GM20000 (cell line): ENCODE results near the gene OR4D5.

Experiments used
- DNase-seq: peaks from one replicate; pipeline ENCODE4 v3.0.0; 2012; ENCODE audit warnings: low spot score
- TF ChIP-seq, protein P1 (sequence below): IDR thresholded peaks from 2 replicates; pipeline ENCODE4 v1.5.1; 2012; ENCODE audit warnings: mild to moderate bottlenecking, control low read depth; ENCODE audit errors: extremely low read depth, missing control alignments

Gene OR4D5

DNA sequence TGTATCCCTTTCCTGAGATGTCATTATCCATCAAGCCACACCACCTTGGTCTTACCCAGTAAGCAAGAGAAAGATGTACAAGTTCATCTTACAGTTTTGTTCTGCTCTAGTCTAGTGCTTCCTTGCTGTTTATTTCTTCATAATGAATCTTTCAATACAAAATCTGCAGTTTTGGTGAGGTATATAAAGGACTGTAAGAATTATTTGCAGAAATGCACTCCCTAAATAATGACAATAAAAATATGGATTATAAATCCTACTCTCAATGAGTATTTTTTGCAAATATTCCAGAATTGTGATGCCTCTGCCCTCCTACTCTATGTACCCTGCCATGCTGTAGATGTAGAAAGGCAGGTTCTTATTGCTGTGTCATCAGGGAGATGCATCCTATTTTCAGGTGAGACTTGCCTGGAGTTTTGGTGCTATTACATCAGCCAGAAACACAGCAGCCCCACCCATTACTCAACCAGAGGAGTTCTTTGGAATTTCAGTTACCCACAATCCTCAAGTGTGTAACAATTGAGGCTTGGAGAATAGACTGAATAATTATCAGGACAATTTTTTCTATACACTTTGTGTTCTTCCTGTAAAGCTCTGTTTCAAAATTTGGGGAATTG lies 38.4 kb downstream of the OR4D5 start, which contains the start of gene OR10S1:
OR10S1 (minus strand) TSS at position 51 of the 617 bp plus-strand sequence. CDS start 117 bp downstream, outside the sequence.
- DNase-seq, result no peak
- TF ChIP-seq, protein P1, sequence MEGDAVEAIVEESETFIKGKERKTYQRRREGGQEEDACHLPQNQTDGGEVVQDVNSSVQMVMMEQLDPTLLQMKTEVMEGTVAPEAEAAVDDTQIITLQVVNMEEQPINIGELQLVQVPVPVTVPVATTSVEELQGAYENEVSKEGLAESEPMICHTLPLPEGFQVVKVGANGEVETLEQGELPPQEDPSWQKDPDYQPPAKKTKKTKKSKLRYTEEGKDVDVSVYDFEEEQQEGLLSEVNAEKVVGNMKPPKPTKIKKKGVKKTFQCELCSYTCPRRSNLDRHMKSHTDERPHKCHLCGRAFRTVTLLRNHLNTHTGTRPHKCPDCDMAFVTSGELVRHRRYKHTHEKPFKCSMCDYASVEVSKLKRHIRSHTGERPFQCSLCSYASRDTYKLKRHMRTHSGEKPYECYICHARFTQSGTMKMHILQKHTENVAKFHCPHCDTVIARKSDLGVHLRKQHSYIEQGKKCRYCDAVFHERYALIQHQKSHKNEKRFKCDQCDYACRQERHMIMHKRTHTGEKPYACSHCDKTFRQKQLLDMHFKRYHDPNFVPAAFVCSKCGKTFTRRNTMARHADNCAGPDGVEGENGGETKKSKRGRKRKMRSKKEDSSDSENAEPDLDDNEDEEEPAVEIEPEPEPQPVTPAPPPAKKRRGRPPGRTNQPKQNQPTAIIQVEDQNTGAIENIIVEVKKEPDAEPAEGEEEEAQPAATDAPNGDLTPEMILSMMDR, result no peak

- DNase-seq, result no peak
- TF ChIP-seq, protein P1, result no peak
These were observed 39.9 kb downstream of the OR4D5 start for GRCh38 chr11:123979311-123979710.
